KG1 (cell line): ENCODE data around the gene CDHR2.

Experiments used
- DNase-seq: peaks from one replicate; lab custom pipeline; 2025; lab: John Stamatoyannopoulos, UW

The CDHR2 gene

GRCh38 chr5:176548967-176549444, at the start of gene CDHR2:
Gene CDHR2 (plus strand): TSS chr5:176549342. CDS start chr5:176565353, 16,011 bp downstream.
- no peak for DNase-seq

GRCh38 chr5:176500511-176500910, 48.6 kb upstream of the CDHR2 start:
- no peak for DNase-seq

GRCh38 chr5:176501333-176501732, 47.8 kb upstream of the CDHR2 start:
- DNase-seq = no peak

- DNase-seq = no peak
These were observed 45.6 kb upstream of the CDHR2 start for GRCh38 chr5:176503496-176503895.

- no peak for DNase-seq
These were observed 41.2 kb upstream of the CDHR2 start for GRCh38 chr5:176507911-176508310.

GRCh38 chr5:176508603-176509002, 40.5 kb upstream of the CDHR2 start:
- no peak for DNase-seq

- DNase-seq = no peak
These were observed 35.4 kb upstream of the CDHR2 start for GRCh38 chr5:176513788-176514187.

GRCh38 chr5:176514244-176514950, 34.7 kb upstream of the CDHR2 start:
- DNase-seq = no peak

GRCh38 chr5:176515396-176515795, 33.7 kb upstream of the CDHR2 start:
- DNase-seq = no peak

- no peak for DNase-seq
These were observed 32.0 kb upstream of the CDHR2 start for GRCh38 chr5:176517053-176517661.

GRCh38 chr5:176519810-176520720, 29.1 kb upstream of the CDHR2 start:
- DNase-seq = no peak

- DNase-seq = no peak
These were observed 27.9 kb upstream of the CDHR2 start for GRCh38 chr5:176521286-176521685.

- no peak for DNase-seq
These were observed 27.4 kb upstream of the CDHR2 start for GRCh38 chr5:176521699-176522263.

GRCh38 chr5:176524138-176524537, 25.0 kb upstream of the CDHR2 start:
- no peak for DNase-seq

- no peak for DNase-seq
These were observed 24.2 kb upstream of the CDHR2 start for GRCh38 chr5:176524987-176525386.

- no peak for DNase-seq
These were observed 23.5 kb upstream of the CDHR2 start for GRCh38 chr5:176525677-176526076.

- no peak for DNase-seq
These were observed 22.7 kb upstream of the CDHR2 start for GRCh38 chr5:176526462-176526861.

GRCh38 chr5:176527246-176528222, 21.6 kb upstream of the CDHR2 start:
- DNase-seq = no peak

- no peak for DNase-seq
These were observed 20.8 kb upstream of the CDHR2 start for GRCh38 chr5:176528301-176528700.

- DNase-seq = no peak
These were observed 20.4 kb upstream of the CDHR2 start for GRCh38 chr5:176528761-176529115.

GRCh38 chr5:176529116-176529740, 19.9 kb upstream of the CDHR2 start:
- no peak for DNase-seq
